ENCODE results near the gene CCZ1. TPM values are rescaled to one million over a fixed set of nuclear protein-coding genes. Genes with fewer than 3 reads are reported as not detected.
"Not testable (repeated sequence)": the region's sequence is repeated elsewhere in the genome, so short reads cannot be mapped to it uniquely, and the experiment has no call there.

Gene CCZ1
- total and polyA plus RNA-seq, 4 donors = 21.2 to 33.0 (median 25.5) TPM

GRCh38 chr7:5924630-5925029, 26.1 kb downstream of the CCZ1 start:
- not testable (repeated sequence) for DNase-seq (ENCODE audit: low spot score); H3K4me1 ChIP-seq (ENCODE audit: control insufficient read depth in 4 of 4, insufficient read depth in 4 of 4, low read length in 3 of 4); H3K36me3 ChIP-seq (ENCODE audit: control insufficient read depth in 4 of 4, insufficient read depth in 3 of 4, low read depth in 1 of 4, low read length in 3 of 4); H3K27me3 ChIP-seq (ENCODE audit: control insufficient read depth in 4 of 4, insufficient read depth in 4 of 4, low read length in 3 of 4); H3K27ac ChIP-seq (ENCODE audit: low read depth in 1 of 2, low read length in 2 of 2); H3K9me3 ChIP-seq (ENCODE audit: control insufficient read depth in 4 of 4, low read length in 3 of 4); H3K4me3 ChIP-seq (ENCODE audit: low read depth in 1 of 3, low read length in 3 of 3); H3K9ac ChIP-seq (ENCODE audit: low read depth in 1 of 2, low read length in 2 of 2)
- WGBS = 94% methylated on average over 2 of the region's 12 CpGs

- not testable (repeated sequence) for H3K27me3 ChIP-seq (ENCODE audit: control insufficient read depth in 4 of 4, insufficient read depth in 4 of 4, low read length in 3 of 4); H3K36me3 ChIP-seq (ENCODE audit: control insufficient read depth in 4 of 4, insufficient read depth in 3 of 4, low read depth in 1 of 4, low read length in 3 of 4); H3K4me1 ChIP-seq (ENCODE audit: control insufficient read depth in 4 of 4, insufficient read depth in 4 of 4, low read length in 3 of 4); H3K9ac ChIP-seq (ENCODE audit: low read depth in 1 of 2, low read length in 2 of 2); H3K27ac ChIP-seq (ENCODE audit: low read depth in 1 of 2, low read length in 2 of 2); DNase-seq (ENCODE audit: low spot score); H3K4me3 ChIP-seq (ENCODE audit: low read depth in 1 of 3, low read length in 3 of 3); H3K9me3 ChIP-seq (ENCODE audit: control insufficient read depth in 4 of 4, low read length in 3 of 4)
- 92% methylated on average over 2 of the region's 13 CpGs for WGBS
Observed at GRCh38 chr7:5926263-5926870, 27.8 kb downstream of the CCZ1 start.

- WGBS = 94% methylated on average over 2 of the region's 10 CpGs
- DNase-seq (ENCODE audit: low spot score); H3K4me1 ChIP-seq (ENCODE audit: control insufficient read depth in 4 of 4, insufficient read depth in 4 of 4, low read length in 3 of 4); H3K27ac ChIP-seq (ENCODE audit: low read depth in 1 of 2, low read length in 2 of 2); H3K9me3 ChIP-seq (ENCODE audit: control insufficient read depth in 4 of 4, low read length in 3 of 4); H3K27me3 ChIP-seq (ENCODE audit: control insufficient read depth in 4 of 4, insufficient read depth in 4 of 4, low read length in 3 of 4); H3K4me3 ChIP-seq (ENCODE audit: low read depth in 1 of 3, low read length in 3 of 3); H3K9ac ChIP-seq (ENCODE audit: low read depth in 1 of 2, low read length in 2 of 2); H3K36me3 ChIP-seq (ENCODE audit: control insufficient read depth in 4 of 4, insufficient read depth in 3 of 4, low read depth in 1 of 4, low read length in 3 of 4): not testable (repeated sequence)
Observed at GRCh38 chr7:5930290-5930689, 31.8 kb downstream of the CCZ1 start.

- H3K9me3 ChIP-seq (ENCODE audit: control insufficient read depth in 4 of 4, low read length in 3 of 4); H3K4me3 ChIP-seq (ENCODE audit: low read depth in 1 of 3, low read length in 3 of 3); DNase-seq (ENCODE audit: low spot score); H3K36me3 ChIP-seq (ENCODE audit: control insufficient read depth in 4 of 4, insufficient read depth in 3 of 4, low read depth in 1 of 4, low read length in 3 of 4); H3K27me3 ChIP-seq (ENCODE audit: control insufficient read depth in 4 of 4, insufficient read depth in 4 of 4, low read length in 3 of 4); H3K9ac ChIP-seq (ENCODE audit: low read depth in 1 of 2, low read length in 2 of 2); H3K4me1 ChIP-seq (ENCODE audit: control insufficient read depth in 4 of 4, insufficient read depth in 4 of 4, low read length in 3 of 4): not testable (repeated sequence)
- WGBS = 97% methylated on average over 14 of the region's 14 CpGs
- peak overlapping the region in 1 of 2 donors; percentile 12 for H3K27ac ChIP-seq (ENCODE audit: low read depth in 1 of 2, low read length in 2 of 2)
Observed at GRCh38 chr7:5931250-5931649, 32.7 kb downstream of the CCZ1 start.

- not testable (repeated sequence) for H3K27ac ChIP-seq (ENCODE audit: low read depth in 1 of 2, low read length in 2 of 2); H3K9me3 ChIP-seq (ENCODE audit: control insufficient read depth in 4 of 4, low read length in 3 of 4); H3K4me1 ChIP-seq (ENCODE audit: control insufficient read depth in 4 of 4, insufficient read depth in 4 of 4, low read length in 3 of 4); H3K36me3 ChIP-seq (ENCODE audit: control insufficient read depth in 4 of 4, insufficient read depth in 3 of 4, low read depth in 1 of 4, low read length in 3 of 4); H3K4me3 ChIP-seq (ENCODE audit: low read depth in 1 of 3, low read length in 3 of 3); H3K27me3 ChIP-seq (ENCODE audit: control insufficient read depth in 4 of 4, insufficient read depth in 4 of 4, low read length in 3 of 4); H3K9ac ChIP-seq (ENCODE audit: low read depth in 1 of 2, low read length in 2 of 2); DNase-seq (ENCODE audit: low spot score)
- WGBS = 46% methylated on average over 7 of the region's 13 CpGs
Observed at GRCh38 chr7:5931905-5932644, 33.5 kb downstream of the CCZ1 start.

- not testable (repeated sequence) for DNase-seq (ENCODE audit: low spot score); H3K4me3 ChIP-seq (ENCODE audit: low read depth in 1 of 3, low read length in 3 of 3); H3K9ac ChIP-seq (ENCODE audit: low read depth in 1 of 2, low read length in 2 of 2); H3K36me3 ChIP-seq (ENCODE audit: control insufficient read depth in 4 of 4, insufficient read depth in 3 of 4, low read depth in 1 of 4, low read length in 3 of 4); H3K4me1 ChIP-seq (ENCODE audit: control insufficient read depth in 4 of 4, insufficient read depth in 4 of 4, low read length in 3 of 4); H3K9me3 ChIP-seq (ENCODE audit: control insufficient read depth in 4 of 4, low read length in 3 of 4); H3K27me3 ChIP-seq (ENCODE audit: control insufficient read depth in 4 of 4, insufficient read depth in 4 of 4, low read length in 3 of 4); H3K27ac ChIP-seq (ENCODE audit: low read depth in 1 of 2, low read length in 2 of 2)
- no CpG with 5 or more reads among the region's 17 CpGs for WGBS
Observed at GRCh38 chr7:5934945-5935450, 36.5 kb downstream of the CCZ1 start.

GRCh38 chr7:5963205-5963604, 64.7 kb downstream of the CCZ1 start:
- not testable (repeated sequence) for H3K27me3 ChIP-seq (ENCODE audit: control insufficient read depth in 4 of 4, insufficient read depth in 4 of 4, low read length in 3 of 4); H3K4me1 ChIP-seq (ENCODE audit: control insufficient read depth in 4 of 4, insufficient read depth in 4 of 4, low read length in 3 of 4); H3K36me3 ChIP-seq (ENCODE audit: control insufficient read depth in 4 of 4, insufficient read depth in 3 of 4, low read depth in 1 of 4, low read length in 3 of 4); H3K4me3 ChIP-seq (ENCODE audit: low read depth in 1 of 3, low read length in 3 of 3); H3K9me3 ChIP-seq (ENCODE audit: control insufficient read depth in 4 of 4, low read length in 3 of 4); H3K27ac ChIP-seq (ENCODE audit: low read depth in 1 of 2, low read length in 2 of 2); DNase-seq (ENCODE audit: low spot score); H3K9ac ChIP-seq (ENCODE audit: low read depth in 1 of 2, low read length in 2 of 2)
- 73% methylated on average over 5 of the region's 13 CpGs for WGBS

- not testable (repeated sequence) for H3K9ac ChIP-seq (ENCODE audit: low read depth in 1 of 2, low read length in 2 of 2); H3K4me3 ChIP-seq (ENCODE audit: low read depth in 1 of 3, low read length in 3 of 3); H3K9me3 ChIP-seq (ENCODE audit: control insufficient read depth in 4 of 4, low read length in 3 of 4); DNase-seq (ENCODE audit: low spot score); H3K4me1 ChIP-seq (ENCODE audit: control insufficient read depth in 4 of 4, insufficient read depth in 4 of 4, low read length in 3 of 4); H3K27me3 ChIP-seq (ENCODE audit: control insufficient read depth in 4 of 4, insufficient read depth in 4 of 4, low read length in 3 of 4); H3K36me3 ChIP-seq (ENCODE audit: control insufficient read depth in 4 of 4, insufficient read depth in 3 of 4, low read depth in 1 of 4, low read length in 3 of 4); H3K27ac ChIP-seq (ENCODE audit: low read depth in 1 of 2, low read length in 2 of 2)
- 86% methylated on average over 5 of the region's 7 CpGs for WGBS
Observed at GRCh38 chr7:5963810-5964209, 65.3 kb downstream of the CCZ1 start.
